ENCODE measurements around the gene RAB40C.

Gene RAB40C

DNA sequence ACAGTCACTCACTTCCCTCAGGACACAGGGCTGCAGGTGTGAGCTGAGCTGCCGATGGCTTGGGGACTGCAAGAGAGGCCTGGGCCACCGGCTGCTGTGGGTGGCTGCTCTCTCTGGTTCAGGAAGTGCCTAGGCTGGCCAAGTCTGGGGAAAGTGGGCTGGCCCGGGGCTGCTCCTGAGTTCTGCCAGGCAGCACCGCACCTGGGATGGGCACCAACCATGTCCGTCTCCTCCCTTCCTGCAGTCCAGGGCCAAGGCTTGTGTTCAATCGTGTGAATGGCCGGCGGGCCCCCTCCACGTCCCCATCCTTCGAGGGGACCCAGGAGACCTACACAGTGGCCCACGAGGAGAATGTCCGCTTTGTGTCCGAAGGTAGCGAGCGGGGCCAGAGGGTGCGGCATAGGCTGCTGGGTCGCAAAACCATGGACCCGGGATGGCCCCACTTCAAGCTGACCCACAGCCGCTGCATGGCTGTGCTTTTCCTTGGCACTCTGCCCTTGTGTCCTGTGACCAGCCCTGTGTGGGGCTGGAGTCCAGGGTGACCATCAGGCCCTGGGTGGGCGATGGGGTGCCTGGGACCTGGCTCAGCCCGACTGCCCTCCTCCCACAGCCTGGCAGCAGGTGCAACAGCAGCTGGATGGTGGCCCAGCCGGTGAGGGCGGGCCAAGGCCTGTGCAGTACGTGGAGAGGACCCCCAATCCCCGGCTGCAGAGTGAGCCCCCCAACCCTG is 57.5 kb downstream of the RAB40C start:
- no peak for DNase-seq (ENCODE audit: low spot score)

GRCh38 chr16:648071-648780 is 58.4 kb downstream of the RAB40C start:
- peak; percentile 41 for DNase-seq (ENCODE audit: low spot score)

GRCh38 chr16:648781-649589 is 59.1 kb downstream of the RAB40C start, which contains the start of gene WDR90:
Gene WDR90 (plus strand): TSS chr16:649365. CDS start chr16:649417, 52 bp downstream.
- DNase-seq (ENCODE audit: low spot score) = peak; percentile 94

- no peak for DNase-seq (ENCODE audit: low spot score)
These were observed 59.8 kb downstream of the RAB40C start for GRCh38 chr16:649631-650030.

DNA sequence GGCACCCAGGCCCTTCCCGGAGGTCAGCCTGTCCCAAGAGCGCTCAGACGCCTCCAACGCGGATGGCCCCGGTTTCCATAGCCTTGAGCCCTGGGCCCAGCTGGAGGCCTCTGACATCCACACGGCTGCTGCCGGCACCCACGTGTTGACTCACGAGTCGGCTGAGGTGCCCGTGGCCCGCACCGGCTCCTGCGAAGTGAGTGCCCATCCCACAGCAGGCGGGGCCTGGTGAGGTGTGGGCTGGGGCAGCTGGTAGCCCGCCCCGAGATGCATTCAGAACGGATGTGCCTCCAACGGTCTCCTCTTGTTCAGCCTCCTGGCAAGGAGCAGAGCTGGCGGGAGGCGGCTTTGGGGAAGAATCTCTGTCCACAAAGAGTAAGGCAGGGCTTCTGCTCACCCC is 62.0 kb downstream of the RAB40C start:
- no peak for DNase-seq (ENCODE audit: low spot score)

GRCh38 chr16:652454-653305 is 62.8 kb downstream of the RAB40C start:
- no peak for DNase-seq (ENCODE audit: low spot score)

DNA sequence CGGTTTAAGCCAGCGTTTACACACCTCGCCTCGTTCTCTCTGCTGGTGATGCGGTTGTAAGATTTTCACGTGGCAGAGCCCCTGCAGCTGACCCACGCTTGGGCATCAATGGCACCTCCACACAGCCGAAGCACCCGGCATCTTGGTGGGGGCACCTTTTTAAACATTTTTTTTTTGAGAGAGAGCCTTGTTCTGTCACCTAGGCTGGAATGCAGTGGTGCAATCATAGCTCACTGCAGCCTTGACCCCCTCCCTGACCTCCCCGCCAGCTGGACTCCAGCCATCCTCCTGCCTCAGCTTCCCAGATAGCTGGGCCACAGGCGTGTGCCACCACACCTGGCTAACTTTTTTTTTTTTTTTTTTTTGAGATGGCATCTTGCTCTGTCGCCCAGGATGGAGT is 64.2 kb downstream of the RAB40C start:
- no peak for DNase-seq (ENCODE audit: low spot score)

GRCh38 chr16:657487-657886 is 67.6 kb downstream of the RAB40C start:
- no peak for DNase-seq (ENCODE audit: low spot score)

- DNase-seq (ENCODE audit: low spot score) = no peak
These were observed 69.1 kb downstream of the RAB40C start for GRCh38 chr16:658679-659571.

- DNase-seq (ENCODE audit: low spot score) = no peak
These were observed 69.8 kb downstream of the RAB40C start for GRCh38 chr16:659618-660017.

- no peak for DNase-seq (ENCODE audit: low spot score)
These were observed 70.2 kb downstream of the RAB40C start for GRCh38 chr16:660132-660458.

- DNase-seq (ENCODE audit: low spot score) = peak; percentile 91
These were observed 70.8 kb downstream of the RAB40C start for GRCh38 chr16:660459-661183.

DNA sequence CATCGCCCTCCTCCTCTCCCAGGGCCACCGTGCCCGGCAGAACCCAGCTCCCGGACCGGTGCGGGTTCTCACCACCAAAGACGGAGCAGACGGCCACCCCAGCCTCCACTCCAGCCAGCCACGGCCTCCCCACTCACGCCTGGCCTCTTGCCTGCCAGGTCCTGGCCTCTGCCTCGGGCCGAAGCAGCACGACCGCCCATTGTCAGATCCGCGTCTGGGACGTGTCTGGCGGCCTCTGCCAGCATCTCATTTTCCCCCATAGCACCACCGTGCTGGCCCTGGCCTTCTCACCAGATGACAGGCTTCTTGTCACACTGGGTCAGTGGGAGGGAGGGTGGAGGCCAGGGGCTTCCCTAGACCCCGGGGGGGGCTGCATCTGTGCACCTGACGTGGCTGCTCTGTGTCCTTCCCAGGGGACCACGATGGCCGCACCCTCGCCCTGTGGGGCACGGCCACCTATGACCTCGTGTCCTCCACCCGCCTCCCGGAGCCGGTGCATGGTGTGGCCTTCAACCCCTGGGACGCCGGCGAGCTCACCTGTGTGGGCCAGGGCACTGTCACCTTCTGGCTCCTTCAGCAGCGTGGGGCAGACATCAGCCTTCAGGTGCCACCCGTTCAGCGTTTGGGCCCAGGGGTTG is 71.4 kb downstream of the RAB40C start:
- DNase-seq (ENCODE audit: low spot score) = no peak

- no peak for DNase-seq (ENCODE audit: low spot score)
These were observed 72.2 kb downstream of the RAB40C start for GRCh38 chr16:662095-662494.

GRCh38 chr16:662597-662996 is 72.7 kb downstream of the RAB40C start:
- DNase-seq (ENCODE audit: low spot score) = no peak

DNA sequence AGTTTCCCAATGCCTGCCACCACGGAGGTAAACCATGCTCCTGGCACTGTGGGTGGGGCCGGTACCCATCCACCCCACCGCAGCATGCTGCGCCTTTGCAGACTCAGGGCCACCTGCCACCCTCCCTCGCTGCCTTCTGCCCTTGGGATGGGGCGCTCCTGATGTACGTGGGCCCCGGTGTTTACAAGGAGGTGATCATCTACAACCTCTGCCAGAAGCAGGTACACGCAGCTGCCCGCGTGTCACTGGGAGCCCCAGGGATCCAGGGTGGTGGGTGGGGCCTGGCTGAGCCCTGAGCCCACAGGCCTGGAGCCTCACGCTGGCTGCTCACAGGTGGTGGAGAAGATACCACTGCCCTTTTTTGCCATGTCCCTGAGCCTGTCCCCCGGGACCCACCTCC is 76.7 kb downstream of the RAB40C start:
- no peak for DNase-seq (ENCODE audit: low spot score)

- no peak for DNase-seq (ENCODE audit: low spot score)
These were observed 77.4 kb downstream of the RAB40C start for GRCh38 chr16:667113-667779.

- DNase-seq (ENCODE audit: low spot score) = peak; percentile 93
These were observed 78.1 kb downstream of the RAB40C start, which contains the start of gene RHOT2 for GRCh38 chr16:667780-668518. Gene RHOT2 (plus strand): TSS chr16:668132. CDS start chr16:668200, 68 bp downstream.

All from hematopoietic multipotent progenitor cell treated with erythropoietin and hydrocortisone succinate and interleukin-3 and kit ligand, for 17 days (in vitro differentiated cells).